K562 (cell line): ENCODE data around the gene POU3F1. TPM values are rescaled to one million over a fixed set of nuclear protein-coding genes. Genes with fewer than 3 reads are reported as not detected.

ENCODE experiments used
- BCL6 ChIP-seq: fragments of 250-450 bp; sonication (Bioruptor Pico); IDR thresholded peaks from 2 replicates; pipeline ENCODE4 v1.4.0; 2020
- BRF1 ChIP-seq: IDR thresholded peaks from 3 replicates; pipeline ENCODE4 v1.6.1; 2011; ENCODE audit warnings: borderline replicate concordance, mild to moderate bottlenecking; ENCODE audit not compliant: insufficient read length; ENCODE audit errors: extremely low read depth
- CCNT2 ChIP-seq: IDR thresholded peaks from 2 replicates; pipeline ENCODE4 v1.6.1; 2011; ENCODE audit warnings: borderline replicate concordance, low read depth, mild to moderate bottlenecking, moderate library complexity, mixed read lengths, low read length; ENCODE audit not compliant: insufficient read length; ENCODE audit errors: extremely low read depth
- CHD2 ChIP-seq: IDR thresholded peaks from 2 replicates; pipeline ENCODE4 v1.6.1; 2011; ENCODE audit warnings: low read depth, low read length
- CTBP1 ChIP-seq: fragments of 450-650 bp; IDR thresholded peaks from 2 replicates; pipeline ENCODE4 v1.6.1; 2016; ENCODE audit warnings: borderline replicate concordance
- ELF2 ChIP-seq: fragments of 250-450 bp; sonication (Bioruptor Pico); IDR thresholded peaks from 2 replicates; pipeline ENCODE4 v1.5.0; 2021; ENCODE audit warnings: mild to moderate bottlenecking
- ELF4 ChIP-seq: fragments of 450-650 bp; formaldehyde crosslinking; IDR thresholded peaks from 2 replicates; pipeline ENCODE4 v1.4.0; 2022; ENCODE audit warnings: missing genetic modification characterization
- GABPB2 ChIP-seq: fragments of 250-450 bp; sonication (Bioruptor Pico); conservative IDR thresholded peaks from 2 replicates; pipeline ENCODE4 v1.5.1; 2021; ENCODE audit warnings: mild to moderate bottlenecking
- HMG20B ChIP-seq: fragments of 250-450 bp; sonication (Bioruptor Pico); IDR thresholded peaks from 2 replicates; pipeline ENCODE4 v1.5.0; 2021; ENCODE audit warnings: mild to moderate bottlenecking
- KLF6 ChIP-seq: fragments of 250-450 bp; sonication (Bioruptor Pico); IDR thresholded peaks from 2 replicates; pipeline ENCODE4 v1.4.0; 2020; ENCODE audit warnings: mild to moderate bottlenecking, moderate library complexity, borderline replicate concordance
- NONO ChIP-seq, 2 experiments: fragments of 200-400 bp in 1 of 2; fragments of 450-650 bp in 1 of 2; formaldehyde crosslinking in 1 of 2; IDR thresholded peaks; 2 replicates each; pipeline ENCODE4 v1.6.1; 2017; ENCODE audit warnings: low read depth in 2 of 2, mild to moderate bottlenecking in 2 of 2, moderate library complexity in 2 of 2, low read length in 1 of 2
- NR3C1 ChIP-seq: sonication (generic); formaldehyde crosslinking; IDR thresholded peaks from 2 replicates; pipeline ENCODE4 v1.8.1; 2022; ENCODE audit warnings: missing genetic modification reagents
- SP1 ChIP-seq: sonication (generic); formaldehyde crosslinking; IDR thresholded peaks from 2 replicates; pipeline ENCODE4 v1.8.1; 2022; ENCODE audit warnings: mild to moderate bottlenecking, missing genetic modification reagents
- ZNF12 ChIP-seq: sonication (generic); formaldehyde crosslinking; IDR thresholded peaks from 2 replicates; pipeline ENCODE4 v1.4.0; 2020; ENCODE audit warnings: mild to moderate bottlenecking, missing genetic modification reagents
- ZNF134 ChIP-seq: fragments of 250-450 bp; sonication (Bioruptor Pico); conservative IDR thresholded peaks from 2 replicates; pipeline ENCODE4 v1.4.0; 2020
- ZNF316 ChIP-seq: fragments of 450-650 bp; IDR thresholded peaks from 2 replicates; pipeline ENCODE4 v1.6.1; 2016
- ZNF431 ChIP-seq: sonication (generic); formaldehyde crosslinking; IDR thresholded peaks from 2 replicates; pipeline ENCODE4 v1.8.0; 2022; ENCODE audit warnings: mild to moderate bottlenecking, missing genetic modification reagents
- ZNF589 ChIP-seq: fragments of 200-800 bp; sonication (Bioruptor generic); IDR thresholded peaks from 2 replicates; pipeline ENCODE4 v1.6.1; 2016; ENCODE audit warnings: low read depth, missing genetic modification characterization, missing compliant biosample characterization
- ZNF766 ChIP-seq: fragments of 200-800 bp; sonication (Bioruptor generic); conservative IDR thresholded peaks from 2 replicates; pipeline ENCODE4 v1.6.1; 2016; ENCODE audit warnings: missing genetic modification characterization, missing compliant biosample characterization
- ZNF79 ChIP-seq: fragments of 250-450 bp; sonication (Bioruptor Pico); IDR thresholded peaks from 2 replicates; pipeline ENCODE4 v1.4.0; 2020; ENCODE audit warnings: low read depth, mild to moderate bottlenecking, moderate library complexity
- polyA plus RNA-seq, 8 experiments: library from polyadenylated mRNA; depleted of rRNA in 4 of 8; stranded (reverse) in 5 of 8; unstranded in 3 of 8; fragments of >200 nt; fragmentation: Nextera tagmentation in 2 of 8; fragmentation: Illumina TruSeq in 1 of 8; extraction: Ambion mirVana in 2 of 8; extraction: Trizol in 1 of 8; gene quantifications; 2 replicates each; pipeline versions ENCODE4 v1.2.1 to v1.2.3, GENCODE V29; 2011 to 2014; ENCODE audit warnings: inconsistent platforms in 1 of 8, missing spikeins in 1 of 8
- total RNA-seq, 7 experiments: library from RNA; depleted of rRNA in 6 of 7; stranded (reverse); fragments of >200 nt in 6 of 7; fragmentation: Illumina TruSeq in 2 of 7; extraction: Trizol in 2 of 7; gene quantifications; 2 replicates each; pipeline versions ENCODE4 v1.2.1 to v1.2.3, GENCODE V29; 2011 to 2021; ENCODE audit warnings: low replicate concordance in 1 of 7
- TF ChIP-seq, protein P1 (sequence below): fragments of 450-650 bp; conservative IDR thresholded peaks from 2 replicates; pipeline ENCODE4 v1.6.1; 2016; ENCODE audit warnings: missing genetic modification characterization, low read depth, mild to moderate bottlenecking, missing compliant biosample characterization, moderate library complexity
- TF ChIP-seq, protein P2 (sequence below): sonication (generic); formaldehyde crosslinking; IDR thresholded peaks from 2 replicates; pipeline ENCODE4 v1.4.0; 2020; ENCODE audit warnings: mild to moderate bottlenecking, missing genetic modification reagents
- TF ChIP-seq, protein P3 (sequence below): fragments of 250-450 bp; sonication (Bioruptor Pico); IDR thresholded peaks from 2 replicates; pipeline ENCODE4 v1.4.0; 2020; ENCODE audit warnings: mild to moderate bottlenecking
- TF ChIP-seq, protein P4 (sequence below): fragments of 450-650 bp; IDR thresholded peaks from 2 replicates; pipeline ENCODE4 v1.6.1; 2017; ENCODE audit warnings: mild to moderate bottlenecking, moderate library complexity

The POU3F1 gene
- total and polyA plus RNA-seq, 9 of the 15 experiments (the other 6 are each of a cell fraction or from before 2014, with no cell fraction given): 0.09 TPM; not detected in 8

DNA sequence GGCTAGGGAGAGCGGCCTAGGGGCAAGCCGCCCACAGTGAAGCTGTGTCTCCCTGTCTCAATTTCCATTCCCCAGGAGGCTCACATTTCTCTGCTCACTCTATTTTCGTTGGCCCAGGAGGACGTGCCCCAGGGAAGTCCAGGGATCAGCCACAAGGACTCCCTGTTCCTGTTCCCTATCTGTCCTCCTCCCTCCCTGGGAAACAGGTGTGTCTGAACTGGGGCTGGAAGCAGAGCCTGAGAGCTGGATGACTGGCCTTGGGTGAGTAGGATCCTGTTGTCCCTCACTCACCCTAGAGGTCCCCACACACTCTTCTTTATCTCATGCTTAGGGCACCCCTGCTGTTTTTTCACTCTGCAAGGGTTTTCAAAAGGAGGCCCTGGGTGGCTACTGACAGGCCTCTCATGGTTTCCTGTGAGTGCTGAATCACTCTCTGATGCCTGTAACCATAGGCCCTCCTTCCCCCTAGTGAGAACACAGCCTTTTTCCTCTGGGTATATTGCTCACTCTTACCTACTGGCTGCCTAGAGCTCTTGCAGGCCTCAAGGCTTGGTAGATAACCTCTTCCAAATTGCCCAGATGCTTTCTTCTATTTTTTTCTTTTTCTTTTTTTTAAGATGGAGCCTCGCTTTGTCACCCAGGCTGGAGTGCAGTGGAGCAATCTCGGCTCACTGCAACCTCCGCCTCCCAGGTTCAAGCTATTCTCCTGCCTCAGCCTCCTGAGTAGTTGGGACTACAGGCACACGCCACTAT, 37.3 kb downstream of the POU3F1 start (continued):
- TF ChIP-seq, protein P1, sequence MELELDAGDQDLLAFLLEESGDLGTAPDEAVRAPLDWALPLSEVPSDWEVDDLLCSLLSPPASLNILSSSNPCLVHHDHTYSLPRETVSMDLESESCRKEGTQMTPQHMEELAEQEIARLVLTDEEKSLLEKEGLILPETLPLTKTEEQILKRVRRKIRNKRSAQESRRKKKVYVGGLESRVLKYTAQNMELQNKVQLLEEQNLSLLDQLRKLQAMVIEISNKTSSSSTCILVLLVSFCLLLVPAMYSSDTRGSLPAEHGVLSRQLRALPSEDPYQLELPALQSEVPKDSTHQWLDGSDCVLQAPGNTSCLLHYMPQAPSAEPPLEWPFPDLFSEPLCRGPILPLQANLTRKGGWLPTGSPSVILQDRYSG (tag): no peak
- no peak; the same call in 1 of the 2 replicates for TF ChIP-seq ELF2 (CRISPR knock-in tag)
- TF ChIP-seq HMG20B (CRISPR knock-in tag): no peak
- TF ChIP-seq KLF6: 0 out of 2 replicates have a peak, but pooled peaks have one; percentile 18
- TF ChIP-seq ZNF12: no peak
- TF ChIP-seq ZNF431 (CRISPR knock-in tag): no peak
- TF ChIP-seq, protein P2, sequence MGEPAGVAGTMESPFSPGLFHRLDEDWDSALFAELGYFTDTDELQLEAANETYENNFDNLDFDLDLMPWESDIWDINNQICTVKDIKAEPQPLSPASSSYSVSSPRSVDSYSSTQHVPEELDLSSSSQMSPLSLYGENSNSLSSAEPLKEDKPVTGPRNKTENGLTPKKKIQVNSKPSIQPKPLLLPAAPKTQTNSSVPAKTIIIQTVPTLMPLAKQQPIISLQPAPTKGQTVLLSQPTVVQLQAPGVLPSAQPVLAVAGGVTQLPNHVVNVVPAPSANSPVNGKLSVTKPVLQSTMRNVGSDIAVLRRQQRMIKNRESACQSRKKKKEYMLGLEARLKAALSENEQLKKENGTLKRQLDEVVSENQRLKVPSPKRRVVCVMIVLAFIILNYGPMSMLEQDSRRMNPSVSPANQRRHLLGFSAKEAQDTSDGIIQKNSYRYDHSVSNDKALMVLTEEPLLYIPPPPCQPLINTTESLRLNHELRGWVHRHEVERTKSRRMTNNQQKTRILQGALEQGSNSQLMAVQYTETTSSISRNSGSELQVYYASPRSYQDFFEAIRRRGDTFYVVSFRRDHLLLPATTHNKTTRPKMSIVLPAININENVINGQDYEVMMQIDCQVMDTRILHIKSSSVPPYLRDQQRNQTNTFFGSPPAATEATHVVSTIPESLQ (CRISPR knock-in tag): no peak
- TF ChIP-seq NONO (IDR thresholded peaks at IDR 0.05; ENCODE audit: low read depth in 2 of 2, low read length in 1 of 2): no peak
- no peak for TF ChIP-seq BCL6
- TF ChIP-seq BRF1: no peak
- TF ChIP-seq ZNF134 (CRISPR knock-in tag): no peak
- no peak for TF ChIP-seq NR3C1
- peak; percentile 62 for TF ChIP-seq CTBP1
- TF ChIP-seq, protein P3, sequence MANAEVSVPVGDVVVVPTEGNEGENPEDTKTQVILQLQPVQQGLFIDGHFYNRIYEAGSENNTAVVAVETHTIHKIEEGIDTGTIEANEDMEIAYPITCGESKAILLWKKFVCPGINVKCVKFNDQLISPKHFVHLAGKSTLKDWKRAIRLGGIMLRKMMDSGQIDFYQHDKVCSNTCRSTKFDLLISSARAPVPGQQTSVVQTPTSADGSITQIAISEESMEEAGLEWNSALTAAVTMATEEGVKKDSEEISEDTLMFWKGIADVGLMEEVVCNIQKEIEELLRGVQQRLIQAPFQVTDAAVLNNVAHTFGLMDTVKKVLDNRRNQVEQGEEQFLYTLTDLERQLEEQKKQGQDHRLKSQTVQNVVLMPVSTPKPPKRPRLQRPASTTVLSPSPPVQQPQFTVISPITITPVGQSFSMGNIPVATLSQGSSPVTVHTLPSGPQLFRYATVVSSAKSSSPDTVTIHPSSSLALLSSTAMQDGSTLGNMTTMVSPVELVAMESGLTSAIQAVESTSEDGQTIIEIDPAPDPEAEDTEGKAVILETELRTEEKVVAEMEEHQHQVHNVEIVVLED (CRISPR knock-in tag): no peak
- no peak for TF ChIP-seq CHD2
- peak; percentile 96 for TF ChIP-seq ZNF766 (CRISPR knock-in tag)
- TF ChIP-seq ZNF316: peak; percentile 93
- no peak for TF ChIP-seq ELF4 (CRISPR knock-in tag)
- TF ChIP-seq ZNF589 (CRISPR knock-in tag): peak; percentile 80; the same call in 1 of the 2 replicates
- TF ChIP-seq, protein P4, sequence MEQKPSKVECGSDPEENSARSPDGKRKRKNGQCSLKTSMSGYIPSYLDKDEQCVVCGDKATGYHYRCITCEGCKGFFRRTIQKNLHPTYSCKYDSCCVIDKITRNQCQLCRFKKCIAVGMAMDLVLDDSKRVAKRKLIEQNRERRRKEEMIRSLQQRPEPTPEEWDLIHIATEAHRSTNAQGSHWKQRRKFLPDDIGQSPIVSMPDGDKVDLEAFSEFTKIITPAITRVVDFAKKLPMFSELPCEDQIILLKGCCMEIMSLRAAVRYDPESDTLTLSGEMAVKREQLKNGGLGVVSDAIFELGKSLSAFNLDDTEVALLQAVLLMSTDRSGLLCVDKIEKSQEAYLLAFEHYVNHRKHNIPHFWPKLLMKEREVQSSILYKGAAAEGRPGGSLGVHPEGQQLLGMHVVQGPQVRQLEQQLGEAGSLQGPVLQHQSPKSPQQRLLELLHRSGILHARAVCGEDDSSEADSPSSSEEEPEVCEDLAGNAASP: no peak
- TF ChIP-seq ZNF79 (CRISPR knock-in tag): no peak
- no peak for TF ChIP-seq CCNT2
- TF ChIP-seq SP1 (CRISPR knock-in tag): 0 out of 2 replicates have a peak, but pooled peaks have one; percentile 30
- no peak for TF ChIP-seq GABPB2 (CRISPR knock-in tag)
